GM12878 (cell line): Measurements from ENCODE around the gene RASAL2. TPM values are rescaled to one million over a fixed set of nuclear protein-coding genes. Genes with fewer than 3 reads are reported as not detected.

Experiments used
- ATF3 ChIP-seq: IDR thresholded peaks from 2 replicates; pipeline ENCODE4 v1.6.1; 2011; ENCODE audit warnings: low read depth, mild to moderate bottlenecking, low read length, moderate library complexity, borderline replicate concordance; ENCODE audit errors: extremely low read depth
- HSF1 ChIP-seq: fragments of 150-350 bp; IDR thresholded peaks from 2 replicates; pipeline ENCODE4 v1.6.1; 2014; ENCODE audit warnings: mild to moderate bottlenecking, low read depth, low read length
- MTA3 ChIP-seq: IDR thresholded peaks from 2 replicates; pipeline ENCODE4 v1.6.1; 2012; ENCODE audit warnings: low read length, inconsistent platforms, borderline replicate concordance
- NFYB ChIP-seq: IDR thresholded peaks from 2 replicates; pipeline ENCODE4 v1.6.1; 2011; ENCODE audit warnings: low read depth, mild to moderate bottlenecking, low read length, improper control_type of control experiment, moderate library complexity; ENCODE audit not compliant: insufficient read depth
- RCOR1 ChIP-seq: conservative IDR thresholded peaks from 2 replicates; pipeline ENCODE4 v1.6.1; 2012; ENCODE audit warnings: low read depth, low read length, improper control_type of control experiment
- polyA plus RNA-seq, 11 experiments: library from polyadenylated mRNA; depleted of rRNA in 4 of 11; unstranded in 6 of 11; stranded (reverse) in 5 of 11; fragments of >200 nt; fragmentation: Nextera tagmentation in 4 of 11; fragmentation: Illumina TruSeq in 1 of 11; extraction: Ambion mirVana in 4 of 11; extraction: Trizol in 1 of 11; gene quantifications; 1 replicate in 1 of 11; 2 replicates in 10 of 11; pipeline versions ENCODE4 v1.2.1 to v1.2.3, GENCODE V29; 2011 to 2016; ENCODE audit warnings: inconsistent platforms in 2 of 11, missing spikeins in 2 of 11, low read depth in 1 of 11
- total RNA-seq, 4 experiments: library from RNA; depleted of rRNA in 3 of 4; stranded (reverse); fragments of >200 nt in 3 of 4; fragmentation: Illumina TruSeq in 1 of 4; extraction: Trizol in 1 of 4; gene quantifications; 2 replicates each; pipeline versions ENCODE4 v1.2.1 to v1.2.3, GENCODE V29; 2013 to 2021
- TF ChIP-seq, protein P1 (sequence below): fragments of 450-650 bp; formaldehyde crosslinking; IDR thresholded peaks from 2 replicates; pipeline ENCODE4 v1.4.0; 2022; ENCODE audit warnings: mild to moderate bottlenecking, moderate library complexity

The RASAL2 gene
- total and polyA plus RNA-seq, 10 of the 15 experiments (the other 5 are each of a cell fraction or from before 2014, with no cell fraction given): 0.02 to 6.9 (median 0.17) TPM; not detected in 1

- TF ChIP-seq ATF3 (no peak), RCOR1 (no peak), HSF1 (no peak), MTA3 (no peak), NFYB (no peak)
- TF ChIP-seq, protein P1, sequence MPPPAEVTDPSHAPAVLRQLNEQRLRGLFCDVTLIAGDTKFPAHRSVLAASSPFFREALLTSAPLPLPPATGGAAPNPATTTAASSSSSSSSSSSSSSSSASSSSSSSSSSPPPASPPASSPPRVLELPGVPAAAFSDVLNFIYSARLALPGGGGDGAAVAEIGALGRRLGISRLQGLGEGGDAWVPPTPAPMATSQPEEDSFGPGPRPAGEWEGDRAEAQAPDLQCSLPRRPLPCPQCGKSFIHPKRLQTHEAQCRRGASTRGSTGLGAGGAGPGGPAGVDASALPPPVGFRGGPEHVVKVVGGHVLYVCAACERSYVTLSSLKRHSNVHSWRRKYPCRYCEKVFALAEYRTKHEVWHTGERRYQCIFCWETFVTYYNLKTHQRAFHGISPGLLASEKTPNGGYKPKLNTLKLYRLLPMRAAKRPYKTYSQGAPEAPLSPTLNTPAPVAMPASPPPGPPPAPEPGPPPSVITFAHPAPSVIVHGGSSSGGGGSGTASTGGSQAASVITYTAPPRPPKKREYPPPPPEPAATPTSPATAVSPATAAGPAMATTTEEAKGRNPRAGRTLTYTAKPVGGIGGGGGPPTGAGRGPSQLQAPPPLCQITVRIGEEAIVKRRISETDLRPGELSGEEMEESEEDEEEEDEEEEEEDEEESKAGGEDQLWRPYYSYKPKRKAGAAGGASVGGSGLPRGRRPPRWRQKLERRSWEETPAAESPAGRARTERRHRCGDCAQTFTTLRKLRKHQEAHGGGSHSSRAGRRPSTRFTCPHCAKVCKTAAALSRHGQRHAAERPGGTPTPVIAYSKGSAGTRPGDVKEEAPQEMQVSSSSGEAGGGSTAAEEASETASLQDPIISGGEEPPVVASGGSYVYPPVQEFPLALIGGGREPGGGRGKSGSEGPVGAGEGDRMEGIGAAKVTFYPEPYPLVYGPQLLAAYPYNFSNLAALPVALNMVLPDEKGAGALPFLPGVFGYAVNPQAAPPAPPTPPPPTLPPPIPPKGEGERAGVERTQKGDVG (CRISPR knock-in tag): no peak
Observed at GRCh38 chr1:178528228-178528952, 434.5 kb downstream of the RASAL2 start (continued).
